H9 (cell line): ENCODE results near the gene SCYGR8. TPM values are rescaled to one million over a fixed set of nuclear protein-coding genes. Genes with fewer than 3 reads are reported as not detected.

Source experiments
- DNase-seq: peaks from one replicate; pipeline ENCODE4 v3.0.0-alpha.2; 2017
- H2AFZ ChIP-seq: one replicate; pipeline ENCODE4 v1.6.1; 2013; ENCODE audit warnings: mild to moderate bottlenecking, low read length, control low read depth, moderate library complexity
- H2AK5ac ChIP-seq: 2 replicates; pipeline ENCODE4 v1.6.1; 2013; ENCODE audit warnings: low read length, control low read depth, mixed read lengths; ENCODE audit not compliant: insufficient read length
- H2BK120ac ChIP-seq: one replicate; pipeline ENCODE4 v1.6.1; 2013; ENCODE audit warnings: low read depth, mild to moderate bottlenecking, low read length, control low read depth, inconsistent platforms; ENCODE audit not compliant: poor library complexity, severe bottlenecking
- H2BK12ac ChIP-seq: 2 replicates; pipeline ENCODE4 v1.6.1; 2013; ENCODE audit warnings: low read length, control low read depth, mixed read lengths, low read depth; ENCODE audit not compliant: insufficient read length
- H2BK15ac ChIP-seq: 2 replicates; pipeline ENCODE4 v1.6.1; 2013; ENCODE audit warnings: low read depth, low read length, control low read depth
- H2BK20ac ChIP-seq: one replicate; pipeline ENCODE4 v1.6.1; 2013; ENCODE audit warnings: low read depth, mild to moderate bottlenecking, low read length, control low read depth, inconsistent platforms; ENCODE audit not compliant: poor library complexity, severe bottlenecking
- H2BK5ac ChIP-seq: 2 replicates; pipeline ENCODE4 v1.6.1; 2013; ENCODE audit warnings: low read length, control low read depth, mixed read lengths; ENCODE audit not compliant: insufficient read length
- H3K14ac ChIP-seq: 2 replicates; pipeline ENCODE4 v1.6.1; 2013; ENCODE audit warnings: low read length, control low read depth; ENCODE audit not compliant: insufficient read depth
- H3K18ac ChIP-seq: 2 replicates; pipeline ENCODE4 v1.6.1; 2013; ENCODE audit warnings: low read depth, mild to moderate bottlenecking, mixed read lengths, low read length, control low read depth; ENCODE audit not compliant: insufficient read length
- H3K23ac ChIP-seq: 2 replicates; pipeline ENCODE4 v1.6.1; 2013; ENCODE audit warnings: low read length, control low read depth, mixed read lengths, low read depth; ENCODE audit not compliant: insufficient read length
- H3K23me2 ChIP-seq: 2 replicates; pipeline ENCODE4 v1.6.1; 2013; ENCODE audit warnings: low read depth, mild to moderate bottlenecking, mixed read lengths, low read length, control low read depth; ENCODE audit not compliant: insufficient read length, poor library complexity, severe bottlenecking
- H3K27ac ChIP-seq: 2 replicates; pipeline ENCODE4 v1.5.1; 2013; ENCODE audit warnings: low read length, control low read depth, mixed read lengths, low read depth; ENCODE audit not compliant: insufficient read length
- H3K27me3 ChIP-seq: 2 replicates; pipeline ENCODE4 v1.6.1; 2013; ENCODE audit warnings: low read length, control low read depth, inconsistent platforms; ENCODE audit not compliant: insufficient read depth
- H3K4ac ChIP-seq: 2 replicates; pipeline ENCODE4 v1.6.1; 2013; ENCODE audit warnings: low read depth, mild to moderate bottlenecking, control low read depth, inconsistent platforms, low read length, moderate library complexity
- H3K4me1 ChIP-seq: 2 replicates; pipeline ENCODE4 v1.6.1; 2013; ENCODE audit warnings: low read length, control low read depth, inconsistent platforms; ENCODE audit not compliant: insufficient read depth
- H3K4me2 ChIP-seq: 2 replicates; pipeline ENCODE4 v1.6.1; 2013; ENCODE audit warnings: low read length, control low read depth, mixed read lengths; ENCODE audit not compliant: insufficient read length, insufficient read depth
- H3K56ac ChIP-seq: 2 replicates; pipeline ENCODE4 v1.6.1; 2013; ENCODE audit warnings: low read depth, mild to moderate bottlenecking, mixed read lengths, low read length, control low read depth; ENCODE audit not compliant: insufficient read length
- H3K79me1 ChIP-seq: 2 replicates; pipeline ENCODE4 v1.6.1; 2013; ENCODE audit warnings: low read depth, mild to moderate bottlenecking, moderate library complexity, low read length, control low read depth, inconsistent platforms; ENCODE audit not compliant: insufficient read depth, poor library complexity, severe bottlenecking
- H3K79me2 ChIP-seq: 2 replicates; pipeline ENCODE4 v1.6.1; 2013; ENCODE audit warnings: low read length, control low read depth, inconsistent platforms; ENCODE audit not compliant: insufficient read depth
- H3K9ac ChIP-seq: 2 replicates; pipeline ENCODE4 v1.6.1; 2013; ENCODE audit warnings: low read length, control low read depth, mixed read lengths; ENCODE audit not compliant: insufficient read length; ENCODE audit errors: extremely low read depth
- H3K9me3 ChIP-seq: one replicate; pipeline ENCODE4 v1.6.1; 2013; ENCODE audit warnings: low read depth, low read length, inconsistent platforms; ENCODE audit not compliant: control insufficient read depth
- H3T11ph ChIP-seq: one replicate; pipeline ENCODE4 v1.6.1; 2013; ENCODE audit warnings: mild to moderate bottlenecking, low read length, control low read depth, inconsistent platforms
- H4K20me1 ChIP-seq: one replicate; pipeline ENCODE4 v1.6.1; 2013; ENCODE audit not compliant: control insufficient read depth, insufficient read length, insufficient read depth
- H4K5ac ChIP-seq: 2 replicates; pipeline ENCODE4 v1.6.1; 2013; ENCODE audit warnings: low read depth, mild to moderate bottlenecking, mixed read lengths, low read length, control low read depth; ENCODE audit not compliant: insufficient read length
- H4K8ac ChIP-seq: replicated peaks from 2 replicates; pipeline ENCODE4 v1.6.1; 2013; ENCODE audit warnings: low read length, control low read depth, mixed read lengths, low read depth; ENCODE audit not compliant: insufficient read length
- H4K91ac ChIP-seq: 2 replicates; pipeline ENCODE4 v1.6.1; 2013; ENCODE audit warnings: low read depth, mild to moderate bottlenecking, moderate library complexity, mixed read lengths, low read length, control low read depth; ENCODE audit not compliant: insufficient read length
- H3K27ac Mint-ChIP-seq, 3 experiments: 2 replicates in 2 of 3; 3 replicates in 1 of 3; pipeline ENCODE4 v1.8.0; 2020 to 2021; ENCODE audit warnings: mixed read lengths in 3 of 3, mild to moderate bottlenecking in 1 of 3, moderate library complexity in 1 of 3
- H3K27me3 Mint-ChIP-seq: 2 replicates; pipeline ENCODE4 v1.8.0; 2021; ENCODE audit warnings: low read depth, mild to moderate bottlenecking, moderate library complexity, mixed read lengths
- H3K36me3 Mint-ChIP-seq, 3 experiments: 2 replicates in 2 of 3; 3 replicates in 1 of 3; pipeline ENCODE4 v1.8.0; 2020 to 2021; ENCODE audit warnings: low read depth in 3 of 3, mixed read lengths in 3 of 3; ENCODE audit not compliant: insufficient read depth in 1 of 3
- H3K4me1 Mint-ChIP-seq, 2 experiments: 2 replicates each; pipeline ENCODE4 v1.8.0; 2020; ENCODE audit warnings: mixed read lengths in 2 of 2
- H3K4me3 Mint-ChIP-seq, 2 experiments: 2 replicates in 1 of 2; 3 replicates in 1 of 2; pipeline ENCODE4 v1.8.0; 2020 to 2021; ENCODE audit warnings: mild to moderate bottlenecking in 2 of 2, mixed read lengths in 2 of 2, moderate library complexity in 1 of 2
- H3K9me3 Mint-ChIP-seq, 2 experiments: 2 replicates in 1 of 2; 3 replicates in 1 of 2; pipeline ENCODE4 v1.8.0; 2020; ENCODE audit warnings: mild to moderate bottlenecking in 2 of 2, mixed read lengths in 2 of 2, moderate library complexity in 1 of 2
- CTCF ChIP-seq: fragments of 200-600 bp; sonication (generic); conservative IDR thresholded peaks from 3 replicates; pipeline ENCODE4 v1.8.0; 2021; ENCODE audit warnings: antibody characterized with exemption, mild to moderate bottlenecking
- WGBS: extraction: QIAGEN DNeasy Blood & Tissue Kit; methylation state at CpG from one replicate; pipeline ENCODE4 v1.1.7; 2013; ENCODE audit warnings: missing lambda C conversion rate, low lambda C conversion rate, mixed read lengths; ENCODE audit not compliant: insufficient read length; ENCODE audit errors: extremely low coverage; 5-methylcytosine and 5-hydroxymethylcytosine counted together
- total RNA-seq: library from RNA; stranded (reverse); gene quantifications from 2 replicates; pipeline ENCODE4 v1.2.1, GENCODE V29; 2021

The SCYGR8 gene
- total RNA-seq, 1 experiment from 2014 or later: not detected

DNA sequence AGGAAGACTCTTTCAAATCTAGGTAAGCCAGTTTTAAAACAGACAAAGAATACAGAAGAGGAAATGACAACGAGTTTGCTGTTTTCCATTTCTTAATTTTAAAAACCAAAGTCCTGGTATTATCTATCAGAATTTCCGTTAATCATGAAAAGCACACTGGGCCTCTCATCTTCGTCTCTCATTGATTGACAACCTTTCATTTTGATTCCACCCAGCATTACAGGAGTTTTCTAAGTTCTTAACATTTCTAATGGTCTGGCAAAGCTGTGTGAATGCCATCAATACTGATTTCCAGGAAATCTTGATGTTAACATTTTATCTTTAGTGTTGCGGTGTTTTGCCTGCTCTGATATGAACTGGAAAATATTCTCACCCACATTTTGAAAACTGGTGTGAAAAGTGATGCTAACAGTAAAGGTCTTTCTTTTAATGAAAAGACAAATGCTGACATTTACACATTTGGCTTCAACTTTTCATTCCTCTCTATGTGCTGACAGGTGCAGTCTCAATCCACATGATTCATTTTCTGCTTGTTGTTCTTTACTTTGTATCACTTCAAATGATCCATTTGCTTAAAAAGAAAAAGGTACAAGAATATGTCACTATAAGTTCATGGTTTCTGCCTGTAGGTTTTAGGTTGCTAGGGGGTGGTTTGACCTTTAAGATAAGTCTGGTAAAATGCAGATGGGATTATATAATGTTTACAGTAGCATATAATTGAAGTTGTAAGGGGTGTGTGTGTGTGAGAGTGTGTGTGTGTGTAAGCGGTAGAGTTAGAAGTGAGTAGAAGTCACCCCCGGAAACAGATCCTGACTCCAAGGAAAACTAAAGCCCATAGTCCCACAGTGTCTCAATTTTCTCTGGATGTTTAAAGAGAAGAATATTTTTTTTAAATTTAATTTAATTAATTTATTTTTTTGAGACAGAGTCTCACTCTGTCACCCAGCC is 29.5 kb downstream of the SCYGR8 start:
- H3K79me1 ChIP-seq: no peaks in the 10 kb centered on the region
- no peaks in the 10 kb centered on the region for H3K27me3 ChIP-seq
- H3K36me3 Mint-ChIP-seq: no peaks in the 10 kb centered on the region; a peak in 1 of 7 replicates
- no peak overlapping the region for H2AFZ ChIP-seq
- no peak overlapping the region for H3K27ac Mint-ChIP-seq
- H3K27me3 Mint-ChIP-seq: no peaks in the 10 kb centered on the region; the same call in 1 of the 2 replicates
- no peak overlapping the region for H3K14ac ChIP-seq
- H2BK12ac ChIP-seq: no peak overlapping the region
- no peaks in the 10 kb centered on the region for H3K9me3 ChIP-seq
- H3K4me2 ChIP-seq: no peak overlapping the region
- no CpG with 5 or more reads among the region's 6 CpGs for WGBS
- no peak overlapping the region for H4K91ac ChIP-seq
- no peak overlapping the region for H2BK15ac ChIP-seq
- no peak overlapping the region for H2BK120ac ChIP-seq
- H2AK5ac ChIP-seq: no peak overlapping the region
- H3K56ac ChIP-seq: no peak overlapping the region
- no peaks in the 10 kb centered on the region for H3K23me2 ChIP-seq
- H3K79me2 ChIP-seq: no peaks in the 10 kb centered on the region
- H2BK20ac ChIP-seq: no peak overlapping the region
- no peak overlapping the region for H3K27ac ChIP-seq
- H3K9ac ChIP-seq: no peak overlapping the region
- no peak for TF ChIP-seq CTCF
- no peak overlapping the region for H2BK5ac ChIP-seq
- H3K9me3 Mint-ChIP-seq: no peaks in the 10 kb centered on the region; a peak in 1 of 5 replicates
- no peak overlapping the region for H4K8ac ChIP-seq
- no peak for DNase-seq
- no peak overlapping the region for H4K5ac ChIP-seq
- H3K18ac ChIP-seq: no peak overlapping the region
- H3K4me1 Mint-ChIP-seq: peaks cover 24 to 25% of the 10 kb centered on the region in 2 experiments
- H3T11ph ChIP-seq: no peak overlapping the region
- no peak overlapping the region for H3K4me3 Mint-ChIP-seq
- no peak overlapping the region for H3K23ac ChIP-seq
- H3K4me1 ChIP-seq: peaks cover 3% of the 10 kb centered on the region; the same call in 1 of the 2 replicates
- no peak overlapping the region for H3K4ac ChIP-seq
- H4K20me1 ChIP-seq: no peaks in the 10 kb centered on the region
